Neutrophil (primary cell): ENCODE measurements around the gene CDC42BPB.

Source experiments
- H3K27ac ChIP-seq: fragments of 200-600 bp; sonication (generic); 2 replicates; pipeline ENCODE4 v1.5.1; 2016; ENCODE audit warnings: mild to moderate bottlenecking, moderate library complexity
- H3K27me3 ChIP-seq: fragments of 200-600 bp; sonication (generic); 2 replicates; pipeline ENCODE4 v1.6.0; 2016; ENCODE audit warnings: mild to moderate bottlenecking
- H3K36me3 ChIP-seq: fragments of 200-600 bp; sonication (generic); 2 replicates; pipeline ENCODE4 v1.5.1; 2017
- H3K4me1 ChIP-seq, 2 experiments: fragments of 200-600 bp in 1 of 2; sonication (generic) in 1 of 2; 1 replicate in 1 of 2; 2 replicates in 1 of 2; pipeline versions ENCODE4 v1.5.1 to v1.6.1; 2013 to 2016; ENCODE audit warnings: low read depth in 1 of 2, low read length in 1 of 2, mild to moderate bottlenecking in 1 of 2, moderate library complexity in 1 of 2; ENCODE audit not compliant: control insufficient read depth in 1 of 2, insufficient read depth in 1 of 2
- H3K4me3 ChIP-seq, 2 experiments: fragments of 200-600 bp in 1 of 2; sonication (generic) in 1 of 2; 1 replicate in 1 of 2; 2 replicates in 1 of 2; pipeline ENCODE4 v1.5.1; 2013 to 2016; ENCODE audit warnings: low read depth in 1 of 2, low read length in 1 of 2, mild to moderate bottlenecking in 1 of 2, moderate library complexity in 1 of 2
- H3K9me3 ChIP-seq: fragments of 200-600 bp; sonication (generic); 2 replicates; pipeline ENCODE4 v1.5.1; 2016
- CTCF ChIP-seq: fragments of 200-600 bp; sonication (generic); IDR thresholded peaks from 2 replicates; pipeline ENCODE4 v1.5.1; 2016; ENCODE audit warnings: antibody characterized with exemption

The CDC42BPB gene

GRCh38 chr14:102942069-102942468 is 115.3 kb downstream of the CDC42BPB start:
- no peak for TF ChIP-seq CTCF
- no peaks in the 10 kb centered on the region for H3K36me3 ChIP-seq
- no peaks in the 10 kb centered on the region for H3K4me1 ChIP-seq
- H3K9me3 ChIP-seq: no peaks in the 10 kb centered on the region
- no peaks in the 10 kb centered on the region for H3K27me3 ChIP-seq
- H3K27ac ChIP-seq: no peak overlapping the region
- H3K4me3 ChIP-seq: no peak overlapping the region

- H3K27ac ChIP-seq: no peak overlapping the region
- H3K9me3 ChIP-seq: no peaks in the 10 kb centered on the region
- H3K4me1 ChIP-seq: no peaks in the 10 kb centered on the region
- H3K4me3 ChIP-seq: no peak overlapping the region
- no peaks in the 10 kb centered on the region for H3K27me3 ChIP-seq
- no peak for TF ChIP-seq CTCF
- H3K36me3 ChIP-seq: no peaks in the 10 kb centered on the region
Observed at GRCh38 chr14:102941419-102942011, 115.8 kb downstream of the CDC42BPB start.

GRCh38 chr14:102940729-102941362 is 116.5 kb downstream of the CDC42BPB start:
- no peaks in the 10 kb centered on the region for H3K36me3 ChIP-seq
- no peak overlapping the region for H3K27ac ChIP-seq
- H3K4me1 ChIP-seq: no peaks in the 10 kb centered on the region
- TF ChIP-seq CTCF: no peak
- H3K4me3 ChIP-seq: no peak overlapping the region
- H3K9me3 ChIP-seq: no peaks in the 10 kb centered on the region
- H3K27me3 ChIP-seq: peaks cover 5% of the 10 kb centered on the region

- Histone ChIP-seq H3K36me3 (no peaks in the 10 kb centered on the region), H3K27me3 (peaks cover 5% of the 10 kb centered on the region), H3K4me1 (no peaks in the 10 kb centered on the region), H3K27ac (no peak overlapping the region), H3K9me3 (no peaks in the 10 kb centered on the region), H3K4me3 (no peak overlapping the region)
- no peak for TF ChIP-seq CTCF
Observed at GRCh38 chr14:102939820-102940561, 117.4 kb downstream of the CDC42BPB start.

- Histone ChIP-seq H3K27ac (no peak overlapping the region), H3K4me1 (no peaks in the 10 kb centered on the region), H3K36me3 (no peaks in the 10 kb centered on the region), H3K9me3 (no peaks in the 10 kb centered on the region), H3K27me3 (peaks cover 6% of the 10 kb centered on the region), H3K4me3 (no peak overlapping the region)
- no peak for TF ChIP-seq CTCF
Observed at GRCh38 chr14:102939329-102939728, 118.0 kb downstream of the CDC42BPB start.
